ENCODE measurements around the gene CCNH. TPM values are rescaled to one million over a fixed set of nuclear protein-coding genes. Genes with fewer than 3 reads are reported as not detected.

CCNH gene
- total RNA-seq, 1 donor from 2014 or later: 51.7 TPM

- Histone ChIP-seq H3K36me3 (ENCODE audit: control insufficient read depth in 3 of 3, insufficient read depth in 3 of 3, low read length in 3 of 3) (peaks cover 0 to 14% (median 0%) of the 10 kb centered on the region in 3 donors), H3K4me3 (ENCODE audit: low read length in 3 of 3) (no peak overlapping the region), H3K4me1 (ENCODE audit: control insufficient read depth in 3 of 3, insufficient read depth in 3 of 3, low read length in 3 of 3) (no peaks in the 10 kb centered on the region), H3K9ac (ENCODE audit: low read depth in 1 of 3, low read length in 3 of 3) (no peak overlapping the region), H3K27ac (ENCODE audit: low read depth, low read length) (no peak overlapping the region), H3K9me3 (ENCODE audit: control insufficient read depth in 3 of 3, low read length in 3 of 3) (no peaks in the 10 kb centered on the region), H3K27me3 (ENCODE audit: control insufficient read depth in 3 of 3, insufficient read depth in 3 of 3, low read length in 3 of 3) (no peaks in the 10 kb centered on the region)
Observed at GRCh38 chr5:87347272-87347671, 65.5 kb downstream of the CCNH start.

Small RNA genes lying within 50 kb of the gene (small RNA-seq; reads per million reads assigned to genes)
- gene RNU6-727P: not detected

Other genes with a start within 250 kb of the CCNH start
- gene RASA1, start 145.0 kb downstream of the CCNH start, total RNA-seq: 17.7 TPM

Data from skeletal muscle tissue (tissue), 5 donors.